PC-3 (cell line): ENCODE results near the gene ALKBH1. TPM values are rescaled to one million over a fixed set of nuclear protein-coding genes. Genes with fewer than 3 reads are reported as not detected.
"Not testable (repeated sequence)": the region's sequence is repeated elsewhere in the genome, so short reads cannot be mapped to it uniquely, and the experiment has no call there.

Experiments
- ATAC-seq: fragments of 200-7000 bp; cut with Tn5 transposase; 2 replicates; pipeline ENCODE4 v1.9.1; 2020; ENCODE audit warnings: mild to moderate bottlenecking, moderate library complexity
- BruUV-seq: library from RNA; stranded (reverse); fragments of 400-500 nt; replicated peaks from 2 replicates; lab custom pipeline; 2021; lab: Mats Ljungman, UMichigan
- CTCF ChIA-PET: fragments of 300-600 bp; sonication (Branson Sonifier 250); formaldehyde crosslinking; loops from one replicate; lab custom pipeline; 2022; ENCODE audit warnings: antibody characterized with exemption; lab: Charles Lee
- POLR2A ChIA-PET: fragments of 300-600 bp; sonication (Branson Sonifier 250); formaldehyde crosslinking; loops from one replicate; lab custom pipeline; 2022; ENCODE audit warnings: antibody characterized with exemption; ENCODE audit not compliant: unreplicated experiment; lab: Charles Lee
- DNase-seq: peaks from one replicate; pipeline ENCODE4 v3.0.0-alpha.2; 2015
- H2AFZ ChIP-seq: fragments of 300-600 bp; sonication (generic); 2 replicates; pipeline ENCODE4 v1.6.0; 2016; ENCODE audit warnings: antibody characterized with exemption, low read length
- H3F3A ChIP-seq: fragments of 300-600 bp; sonication (generic); one replicate; pipeline ENCODE4 v1.6.0; 2017; ENCODE audit warnings: antibody characterized with exemption, low read length, control low read depth, mild to moderate bottlenecking; ENCODE audit not compliant: unreplicated experiment
- H3K27ac ChIP-seq: fragments of 300-600 bp; sonication (generic); 2 replicates; pipeline ENCODE4 v1.5.1; 2016; ENCODE audit warnings: mild to moderate bottlenecking, low read length
- H3K27me3 ChIP-seq: fragments of 300-600 bp; sonication (generic); 2 replicates; pipeline ENCODE4 v1.6.1; 2016; ENCODE audit warnings: low read length, mixed read lengths
- H3K36me3 ChIP-seq: fragments of 300-600 bp; sonication (generic); 2 replicates; pipeline ENCODE4 v1.6.1; 2016; ENCODE audit warnings: low read depth, mixed run types, low read length, mixed read lengths
- H3K4me1 ChIP-seq: fragments of 300-600 bp; sonication (generic); 2 replicates; pipeline ENCODE4 v1.5.1; 2016; ENCODE audit warnings: low read length; ENCODE audit not compliant: insufficient read depth
- H3K4me2 ChIP-seq: fragments of 300-600 bp; sonication (generic); 2 replicates; pipeline ENCODE4 v1.6.0; 2016; ENCODE audit warnings: low read length
- H3K4me3 ChIP-seq: fragments of 300-600 bp; sonication (generic); 2 replicates; pipeline ENCODE4 v1.5.1; 2016; ENCODE audit warnings: mild to moderate bottlenecking, low read length, mixed read lengths
- H3K79me2 ChIP-seq: fragments of 300-600 bp; sonication (generic); 2 replicates; pipeline ENCODE4 v1.6.1; 2017; ENCODE audit warnings: low read length, mixed read lengths
- H3K9ac ChIP-seq: fragments of 300-600 bp; sonication (generic); 2 replicates; pipeline ENCODE4 v1.6.0; 2016; ENCODE audit warnings: mild to moderate bottlenecking, low read length
- H3K9me2 ChIP-seq: fragments of 300-600 bp; sonication (generic); replicated peaks from 2 replicates; pipeline ENCODE4 v1.6.1; 2016; ENCODE audit warnings: mixed run types, low read length, mixed read lengths
- H3K9me3 ChIP-seq: fragments of 300-600 bp; sonication (generic); 2 replicates; pipeline ENCODE4 v1.6.1; 2016; ENCODE audit warnings: low read length, mixed read lengths
- H4K20me1 ChIP-seq: fragments of 300-600 bp; sonication (generic); 2 replicates; pipeline ENCODE4 v1.6.1; 2016; ENCODE audit warnings: low read length, mixed read lengths
- CTCF ChIP-seq: fragments of 300-600 bp; sonication (generic); conservative IDR thresholded peaks from 2 replicates; pipeline ENCODE4 v1.5.1; 2017; ENCODE audit warnings: antibody characterized with exemption, low read depth, mild to moderate bottlenecking, low read length
- EZH2 ChIP-seq: fragments of 300-600 bp; sonication (generic); IDR thresholded peaks from one replicate; pipeline ENCODE4 v1.6.1; 2017; ENCODE audit warnings: antibody characterized with exemption, mild to moderate bottlenecking, low read length; ENCODE audit not compliant: unreplicated experiment
- EZH2phosphoT487 ChIP-seq: fragments of 300-600 bp; sonication (generic); IDR thresholded peaks from 2 replicates; pipeline ENCODE4 v1.6.1; 2018; ENCODE audit warnings: mild to moderate bottlenecking, antibody characterized with exemption, low read length, borderline replicate concordance
- intact Hi-C: fragments of 100-400 bp; cut with micrococcal nuclease; formaldehyde crosslinking; loops from 2 replicates; pipeline ENCODE4 v1.9.0; 2023
- total RNA-seq: library from RNA; depleted of rRNA; stranded (reverse); fragments of >200 nt; gene quantifications from 2 replicates; pipeline ENCODE4 v1.2.3, GENCODE V29; 2014

The ALKBH1 gene
- total RNA-seq, 1 experiment from 2014 or later: 9.7 TPM

- no peaks in the 10 kb centered on the region for H3K36me3 ChIP-seq
- intact Hi-C loops: no loop called here
- H3K9me3 ChIP-seq: no peaks in the 10 kb centered on the region
- peaks cover 6% of the 10 kb centered on the region; the same call in 1 of the 2 replicates for H3K4me1 ChIP-seq
- no peak overlapping the region for H2AFZ ChIP-seq
- TF ChIP-seq EZH2 (no peak), EZH2phosphoT487 (no peak), CTCF (no peak)
- no TSS peak for BruUV-seq
- DNase-seq: no peak
- H4K20me1 ChIP-seq: no peaks in the 10 kb centered on the region
- H3K27me3 ChIP-seq: no peaks in the 10 kb centered on the region
- no peak overlapping the region for H3K9ac ChIP-seq
- no peak for ATAC-seq
- no peak overlapping the region for H3K27ac ChIP-seq
- H3K4me3 ChIP-seq: no peak overlapping the region
- POLR2A ChIA-PET: no interaction called here
- H3F3A ChIP-seq: no peaks in the 10 kb centered on the region
- CTCF ChIA-PET: no interaction called here
- no peak overlapping the region for H3K4me2 ChIP-seq
- H3K9me2 ChIP-seq: no peaks in the 10 kb centered on the region
- no peaks in the 10 kb centered on the region for H3K79me2 ChIP-seq
These were observed 40.5 kb downstream of the ALKBH1 start for GRCh38 chr14:77667331-77667730.

GRCh38 chr14:77663293-77663692 is 44.5 kb downstream of the ALKBH1 start:
- Histone ChIP-seq H3K4me2 (no peak overlapping the region), H3K4me3 (no peak overlapping the region), H2AFZ (no peak overlapping the region), H3K9me2 (no peaks in the 10 kb centered on the region), H3K27me3 (no peaks in the 10 kb centered on the region), H3K4me1 (peaks cover 6% of the 10 kb centered on the region; the same call in 1 of the 2 replicates), H3F3A (no peaks in the 10 kb centered on the region), H3K27ac (no peak overlapping the region), H3K9me3 (no peaks in the 10 kb centered on the region), H3K9ac (no peak overlapping the region), H4K20me1 (no peaks in the 10 kb centered on the region), H3K36me3 (no peaks in the 10 kb centered on the region), H3K79me2 (no peaks in the 10 kb centered on the region)
- BruUV-seq: no TSS peak
- TF ChIP-seq EZH2phosphoT487 (no peak), CTCF (no peak), EZH2 (no peak)
- DNase-seq (peak; percentile 36), ATAC-seq (peak; percentile 66)
- CTCF ChIA-PET: no interaction called here
- POLR2A ChIA-PET: interaction anchor here (0.6 kb wide), 1 partner anchor 248 kb away, joined by 4 read pairs; no protein-coding TSS in a partner anchor
- intact Hi-C loops: no loop called here

GRCh38 chr14:77661562-77661961 is 46.3 kb downstream of the ALKBH1 start:
- H3K27me3 ChIP-seq, DNase-seq, CTCF ChIA-PET, H3K9me2 ChIP-seq, H3K9me3 ChIP-seq, H3K4me3 ChIP-seq, H4K20me1 ChIP-seq, POLR2A ChIA-PET, H3K9ac ChIP-seq, H3K4me1 ChIP-seq, H3K36me3 ChIP-seq, H2AFZ ChIP-seq, BruUV-seq, ATAC-seq, H3K4me2 ChIP-seq, H3K79me2 ChIP-seq, H3K27ac ChIP-seq, intact Hi-C loops, H3F3A ChIP-seq: not testable (repeated sequence)
